GM12878 (cell line): ENCODE measurements around the gene TAC3. TPM values are rescaled to one million over a fixed set of nuclear protein-coding genes. Genes with fewer than 3 reads are reported as not detected.

Source experiments
- ATAC-seq: fragments of 200-7000 bp; cut with Tn5 transposase; 3 replicates; pipeline ENCODE4 v1.9.1; 2020; ENCODE audit warnings: mild to moderate bottlenecking, moderate library complexity
- BruUV-seq: library from RNA; stranded (reverse); fragments of 400-500 nt; replicated peaks from 2 replicates; lab custom pipeline; 2021; lab: Mats Ljungman, UMichigan
- CTCF ChIA-PET: fragments of 300-600 bp; sonication (Branson Sonifier 250); formaldehyde crosslinking; extraction: SDS; loops from one replicate; lab custom pipeline; 2021; ENCODE audit warnings: inconsistent platforms; lab: Yijun Ruan, JAX
- POLR2A ChIA-PET: fragments of 350-600 bp; formaldehyde crosslinking; extraction: SDS; loops from one replicate; lab custom pipeline; 2021; ENCODE audit warnings: inconsistent platforms; lab: Charles Lee
- RAD21 ChIA-PET: fragments of 300-600 bp; sonication (Branson Sonifier 250); formaldehyde crosslinking; loops from one replicate; lab custom pipeline; 2023; ENCODE audit warnings: antibody characterized with exemption; ENCODE audit not compliant: unreplicated experiment; lab: Charles Lee
- SMC1A ChIA-PET: fragments of 300-600 bp; sonication (Branson Sonifier 250); formaldehyde crosslinking; loops from one replicate; lab custom pipeline; 2023; ENCODE audit not compliant: unreplicated experiment, uncharacterized antibody; lab: Charles Lee
- DNase-seq: peaks from one replicate; pipeline ENCODE4 v3.0.0-alpha.2; 2011; ENCODE audit warnings: low read depth, low spot score
- FAIRE-seq: peaks from 3 replicates; lab custom pipeline; 2011; peaks lifted over from hg19 to GRCh38; lab: Jason Lieb, UNC
- H2AFZ ChIP-seq: 2 replicates; pipeline ENCODE4 v1.6.0; 2011; ENCODE audit warnings: low read depth, low read length, control low read depth; ENCODE audit not compliant: control insufficient read depth
- H3K27ac ChIP-seq: 2 replicates; pipeline ENCODE4 v1.5.1; 2011; ENCODE audit warnings: control low read depth; ENCODE audit not compliant: control insufficient read depth, insufficient read depth
- H3K27me3 ChIP-seq, 2 experiments: replicated peaks in 1 of 2; 2 replicates each; pipeline versions ENCODE4 v1.6.0 to v1.6.1; 2011; ENCODE audit warnings: low read length in 1 of 2; ENCODE audit not compliant: control insufficient read depth in 2 of 2, insufficient read depth in 2 of 2
- H3K36me3 ChIP-seq, 2 experiments: 2 replicates each; pipeline ENCODE4 v1.5.1; 2011; ENCODE audit warnings: low read length in 1 of 2; ENCODE audit not compliant: control insufficient read depth in 2 of 2, insufficient read depth in 2 of 2
- H3K4me1 ChIP-seq: 2 replicates; pipeline ENCODE4 v1.6.1; 2011; ENCODE audit warnings: mild to moderate bottlenecking, low read length, moderate library complexity, mixed read lengths; ENCODE audit not compliant: control insufficient read depth, insufficient read depth
- H3K4me2 ChIP-seq: 2 replicates; pipeline ENCODE4 v1.6.0; 2011; ENCODE audit warnings: control low read depth; ENCODE audit not compliant: control insufficient read depth, insufficient read depth
- H3K4me3 ChIP-seq: fragments of 200-600 bp; sonication (generic); 2 replicates; pipeline ENCODE4 v1.5.1; 2016
- H3K79me2 ChIP-seq: 2 replicates; pipeline ENCODE4 v1.6.0; 2011; ENCODE audit warnings: low read length; ENCODE audit not compliant: control insufficient read depth, insufficient read depth
- H3K9ac ChIP-seq: 2 replicates; pipeline ENCODE4 v1.8.0; 2011; ENCODE audit warnings: low read length, control low read depth, mixed read lengths; ENCODE audit not compliant: control insufficient read depth, insufficient read depth
- H3K9me3 ChIP-seq: replicated peaks from 3 replicates; pipeline ENCODE4 v1.5.1; 2011; ENCODE audit warnings: mild to moderate bottlenecking, low read length; ENCODE audit not compliant: control insufficient read depth, insufficient read depth
- H4K20me1 ChIP-seq: 2 replicates; pipeline ENCODE4 v1.6.0; 2011; ENCODE audit not compliant: control insufficient read depth, insufficient read depth
- CBX5 ChIP-seq: sonication (generic); IDR thresholded peaks from 2 replicates; pipeline ENCODE4 v1.6.1; 2016; ENCODE audit warnings: low read depth, moderate library complexity, mild to moderate bottlenecking, inconsistent platforms
- DPF2 ChIP-seq: fragments of 450-650 bp; IDR thresholded peaks from 2 replicates; pipeline ENCODE4 v1.6.1; 2017; ENCODE audit warnings: mild to moderate bottlenecking
- EED ChIP-seq: sonication (generic); IDR thresholded peaks from 2 replicates; pipeline ENCODE4 v1.6.1; 2016; ENCODE audit warnings: antibody characterized with exemption, low read depth
- FOXM1 ChIP-seq: IDR thresholded peaks from 2 replicates; pipeline ENCODE4 v1.6.1; 2012; ENCODE audit warnings: low read depth, mild to moderate bottlenecking, inconsistent platforms, low read length, moderate library complexity
- GATAD2B ChIP-seq: fragments of 450-650 bp; conservative IDR thresholded peaks from 2 replicates; pipeline ENCODE4 v1.6.1; 2017; ENCODE audit warnings: low read depth, mild to moderate bottlenecking, moderate library complexity
- IKZF1 ChIP-seq: fragments of 450-650 bp; conservative IDR thresholded peaks from 2 replicates; pipeline ENCODE4 v1.6.1; 2017; ENCODE audit warnings: antibody characterized with exemption, mild to moderate bottlenecking
- IKZF2 ChIP-seq, 2 experiments: fragments of 450-650 bp; IDR thresholded peaks; 2 replicates each; pipeline ENCODE4 v1.6.1; 2017; ENCODE audit warnings: mild to moderate bottlenecking in 2 of 2, moderate library complexity in 2 of 2
- LARP7 ChIP-seq: fragments of 450-650 bp; IDR thresholded peaks from 2 replicates; pipeline ENCODE4 v1.6.1; 2017; ENCODE audit warnings: mild to moderate bottlenecking
- NBN ChIP-seq: fragments of 450-650 bp; IDR thresholded peaks from 2 replicates; pipeline ENCODE4 v1.6.1; 2016
- PKNOX1 ChIP-seq: fragments of 450-650 bp; IDR thresholded peaks from 2 replicates; pipeline ENCODE4 v1.6.1; 2016; ENCODE audit warnings: mild to moderate bottlenecking
- PML ChIP-seq: IDR thresholded peaks from 2 replicates; pipeline ENCODE4 v1.6.1; 2012; ENCODE audit warnings: low read length, inconsistent platforms
- RAD21 ChIP-seq: IDR thresholded peaks from 2 replicates; pipeline ENCODE4 v1.6.1; 2011; ENCODE audit warnings: mild to moderate bottlenecking, low read depth, low read length, moderate library complexity; ENCODE audit not compliant: insufficient read depth
- RUNX3 ChIP-seq: IDR thresholded peaks from 2 replicates; pipeline ENCODE4 v1.6.1; 2012; ENCODE audit warnings: low read length, inconsistent platforms
- SMAD1 ChIP-seq: fragments of 450-650 bp; IDR thresholded peaks from 2 replicates; pipeline ENCODE4 v1.6.1; 2018; ENCODE audit warnings: mild to moderate bottlenecking, low read depth; ENCODE audit not compliant: partially characterized antibody
- SPI1 ChIP-seq: IDR thresholded peaks from 2 replicates; pipeline ENCODE4 v1.6.1; 2011; ENCODE audit warnings: low read depth, mild to moderate bottlenecking, low read length, moderate library complexity, borderline replicate concordance; ENCODE audit not compliant: insufficient read depth
- SRF ChIP-seq, 2 experiments: IDR thresholded peaks; 2 replicates each; pipeline ENCODE4 v1.6.1; 2011; ENCODE audit warnings: low read depth in 2 of 2, low read length in 2 of 2, mild to moderate bottlenecking in 1 of 2, moderate library complexity in 1 of 2
- STAT3 ChIP-seq: IDR thresholded peaks from 2 replicates; pipeline ENCODE4 v1.6.1; 2011; ENCODE audit warnings: low read depth, low read length, improper control_type of control experiment
- USF1 ChIP-seq: IDR thresholded peaks from 2 replicates; pipeline ENCODE4 v1.6.1; 2011; ENCODE audit warnings: borderline replicate concordance, low read depth, mild to moderate bottlenecking, moderate library complexity, mixed read lengths, low read length; ENCODE audit not compliant: insufficient read depth; ENCODE audit errors: extremely low read length
- WGBS: methylation state at CpG from one replicate; pipeline ENCODE4 v1.1.6; 2016; ENCODE audit warnings: low lambda C conversion rate; ENCODE audit not compliant: insufficient replicate concordance, insufficient coverage; ENCODE audit errors: missing lambda C conversion rate; 5-methylcytosine and 5-hydroxymethylcytosine counted together
- in situ Hi-C: fragments of 300-500 bp; cut with MboI; formaldehyde crosslinking; loops from 9 replicates; pipeline ENCODE4 v1.14.3; 2018; ENCODE audit warnings: mixed read lengths
- intact Hi-C: fragments of 100-400 bp; cut with micrococcal nuclease; formaldehyde crosslinking; loops from one replicate; pipeline ENCODE4 v1.14.2; 2022; ENCODE audit not compliant: unreplicated experiment
- polyA plus RNA-seq, 11 experiments: library from polyadenylated mRNA; depleted of rRNA in 4 of 11; unstranded in 6 of 11; stranded (reverse) in 5 of 11; fragments of >200 nt; fragmentation: Nextera tagmentation in 4 of 11; fragmentation: Illumina TruSeq in 1 of 11; extraction: Ambion mirVana in 4 of 11; extraction: Trizol in 1 of 11; gene quantifications; 1 replicate in 1 of 11; 2 replicates in 10 of 11; pipeline versions ENCODE4 v1.2.1 to v1.2.3, GENCODE V29; 2011 to 2016; ENCODE audit warnings: inconsistent platforms in 2 of 11, missing spikeins in 2 of 11, low read depth in 1 of 11
- total RNA-seq, 4 experiments: library from RNA; depleted of rRNA in 3 of 4; stranded (reverse); fragments of >200 nt in 3 of 4; fragmentation: Illumina TruSeq in 1 of 4; extraction: Trizol in 1 of 4; gene quantifications; 2 replicates each; pipeline versions ENCODE4 v1.2.1 to v1.2.3, GENCODE V29; 2013 to 2021

The TAC3 gene
- total and polyA plus RNA-seq, 10 of the 15 experiments (the other 5 are each of a cell fraction or from before 2014, with no cell fraction given) = 0.11 to 0.18 (median 0.13) TPM; not detected in 7

GRCh38 chr12:56991319-56992246 is 24.7 kb downstream of the TAC3 start:
- H3K9ac ChIP-seq = no peak overlapping the region
- peak overlapping the region; percentile 47 for H2AFZ ChIP-seq
- peaks cover 18% of the 10 kb centered on the region for H3K4me1 ChIP-seq
- peak; percentile 74 for ATAC-seq
- in situ Hi-C loops = no loop called here
- no peaks in the 10 kb centered on the region for H3K9me3 ChIP-seq
- ChIA-PET POLR2A (interaction anchor here (1.0 to 1.8 kb wide), 2 partner anchors 10 to 121 kb away, joined by 3 to 7 read pairs; no protein-coding TSS in a partner anchor), RAD21 (interaction anchor here (0.6 to 1.7 kb wide), 6 partner anchors 8 to 354 kb away, joined by 3 to 6 read pairs (median 4); partner anchors contain the start of genes LRP1 and STAT6), SMC1A (interaction anchor here (1.1 to 1.7 kb wide), 7 partner anchors 8 to 242 kb away, joined by 3 to 11 read pairs (median 4); no protein-coding TSS in a partner anchor), CTCF (interaction anchor here (0.8 to 2.8 kb wide), 5 partner anchors 9 to 234 kb away, joined by 3 to 33 read pairs (median 8); partner anchors contain the start of gene HSD17B6)
- intact Hi-C loops = no loop called here
- DNase-seq = no peak
- peak overlapping the region; percentile 17 for H3K4me2 ChIP-seq
- WGBS = 60% methylated on average over 8 of the region's 8 CpGs
- 0 out of 2 replicates have a peak overlapping the region, but pooled peaks have one; percentile 25 for H3K4me3 ChIP-seq
- BruUV-seq = no TSS peak
- TF ChIP-seq SMAD1 (no peak), PML (no peak), SPI1 (peak; percentile 92), SRF (IDR thresholded peaks at IDR 0.05; ENCODE audit: low read depth in 2 of 2, low read length in 2 of 2) (0 out of 4 replicates have a peak, but pooled peaks of 1 of the 2 experiments have one; percentile 20), PKNOX1 (no peak), DPF2 (no peak), EED (peak; percentile 71), IKZF1 (peak; percentile 58), RUNX3 (peak; percentile 46), LARP7 (no peak), IKZF2 (IDR thresholded peaks at IDR 0.05) (peak; percentile 60 to 65; a peak in 3 of 4 replicates), RAD21 (no peak), STAT3 (no peak), FOXM1 (no peak), GATAD2B (no peak), CBX5 (no peak), USF1 (no peak), NBN (no peak)
- H3K79me2 ChIP-seq = no peaks in the 10 kb centered on the region
- H3K36me3 ChIP-seq = no peaks in the 10 kb centered on the region; a peak in 1 of 4 replicates
- H4K20me1 ChIP-seq = no peaks in the 10 kb centered on the region
- peak overlapping the region; percentile 27; the same call in 1 of the 2 replicates for H3K27ac ChIP-seq
- H3K27me3 ChIP-seq = no peaks in the 10 kb centered on the region
- FAIRE-seq = peak; percentile 54
